GM23338 (cell line): ENCODE data around the gene COL4A2. TPM values are rescaled to one million over a fixed set of nuclear protein-coding genes. Genes with fewer than 3 reads are reported as not detected.

ENCODE experiments used
- ATAC-seq: fragments of 200-7000 bp; cut with Tn5 transposase; 3 replicates; pipeline ENCODE4 v1.9.1; 2020
- DNase-seq: peaks from one replicate; pipeline ENCODE4 v3.0.0-alpha.2; 2015; ENCODE audit warnings: low spot score
- H2AFZ ChIP-seq: fragments of 200-600 bp; sonication (generic); 2 replicates; pipeline ENCODE4 v1.8.0; 2016; ENCODE audit warnings: antibody characterized with exemption, mild to moderate bottlenecking, moderate library complexity
- H3F3A ChIP-seq: fragments of 200-600 bp; sonication (generic); replicated peaks from 2 replicates; pipeline ENCODE4 v1.8.0; 2017; ENCODE audit warnings: antibody characterized with exemption, mixed run types, low read depth
- H3K27ac ChIP-seq: fragments of 200-600 bp; sonication (generic); 2 replicates; pipeline ENCODE4 v1.6.1; 2016; ENCODE audit warnings: low read depth
- H3K27me3 ChIP-seq: fragments of 200-600 bp; sonication (generic); 2 replicates; pipeline ENCODE4 v1.8.0; 2016; ENCODE audit warnings: mild to moderate bottlenecking, mixed run types, moderate library complexity; ENCODE audit not compliant: insufficient read depth
- H3K36me3 ChIP-seq: fragments of 200-600 bp; sonication (generic); 2 replicates; pipeline ENCODE4 v1.8.0; 2016; ENCODE audit warnings: mild to moderate bottlenecking; ENCODE audit not compliant: insufficient read depth
- H3K4me1 ChIP-seq: fragments of 200-600 bp; sonication (generic); 2 replicates; pipeline ENCODE4 v1.8.0; 2016; ENCODE audit warnings: mild to moderate bottlenecking, moderate library complexity; ENCODE audit not compliant: insufficient read depth
- H3K4me2 ChIP-seq: fragments of 200-600 bp; sonication (generic); 2 replicates; pipeline ENCODE4 v1.7.1; 2017; ENCODE audit warnings: mixed run types
- H3K4me3 ChIP-seq: fragments of 200-600 bp; sonication (generic); 2 replicates; pipeline ENCODE4 v1.6.1; 2016; ENCODE audit warnings: mixed run types
- H3K79me2 ChIP-seq: fragments of 200-600 bp; sonication (generic); replicated peaks from 2 replicates; pipeline ENCODE4 v1.8.0; 2017; ENCODE audit warnings: mild to moderate bottlenecking; ENCODE audit not compliant: insufficient read depth
- H3K9me2 ChIP-seq: fragments of 200-600 bp; sonication (generic); 2 replicates; pipeline ENCODE4 v1.8.0; 2017; ENCODE audit not compliant: insufficient read depth
- H4K20me1 ChIP-seq: fragments of 200-600 bp; sonication (generic); replicated peaks from 2 replicates; pipeline ENCODE4 v1.8.0; 2017; ENCODE audit warnings: mild to moderate bottlenecking; ENCODE audit not compliant: insufficient read depth
- H3K27ac Mint-ChIP-seq: 2 replicates; pipeline ENCODE4 v1.8.0; 2020; ENCODE audit warnings: inconsistent platforms, mild to moderate bottlenecking, moderate library complexity, mixed read lengths
- H3K27me3 Mint-ChIP-seq: 3 replicates; pipeline ENCODE4 v1.8.0; 2022; ENCODE audit warnings: low read depth, mild to moderate bottlenecking, moderate library complexity, mixed read lengths, inconsistent platforms; ENCODE audit not compliant: insufficient read depth, poor library complexity
- H3K36me3 Mint-ChIP-seq: 3 replicates; pipeline ENCODE4 v1.8.0; 2021; ENCODE audit warnings: low read depth, mild to moderate bottlenecking, inconsistent platforms, moderate library complexity, mixed read lengths
- H3K4me1 Mint-ChIP-seq: 3 replicates; pipeline ENCODE4 v1.8.0; 2020; ENCODE audit warnings: mild to moderate bottlenecking, inconsistent platforms, mixed read lengths
- H3K4me3 Mint-ChIP-seq: 3 replicates; pipeline ENCODE4 v1.8.0; 2021; ENCODE audit warnings: moderate library complexity, mild to moderate bottlenecking, inconsistent platforms, mixed read lengths
- H3K9me3 Mint-ChIP-seq: 3 replicates; pipeline ENCODE4 v1.8.0; 2020; ENCODE audit warnings: moderate library complexity, mild to moderate bottlenecking, inconsistent platforms, mixed read lengths
- CTCF ChIP-seq, 2 experiments: fragments of 200-600 bp in 1 of 2; sonication (generic) in 1 of 2; conservative IDR thresholded peaks; 2 replicates each; pipeline versions ENCODE4 v1.5.1 to v1.6.1; 2016 to 2017; ENCODE audit warnings: antibody characterized with exemption in 2 of 2, low read depth in 2 of 2, mild to moderate bottlenecking in 2 of 2, moderate library complexity in 1 of 2
- EZH2phosphoT487 ChIP-seq: fragments of 200-600 bp; sonication (generic); IDR thresholded peaks from one replicate; pipeline ENCODE4 v1.8.1; 2018; ENCODE audit warnings: antibody characterized with exemption; ENCODE audit not compliant: unreplicated experiment
- NANOG ChIP-seq: IDR thresholded peaks from 2 replicates; pipeline ENCODE4 v1.6.1; 2016; ENCODE audit warnings: antibody characterized with exemption, borderline replicate concordance
- REST ChIP-seq: IDR thresholded peaks from one replicate; pipeline ENCODE4 v1.6.1; 2018; ENCODE audit warnings: antibody characterized with exemption; ENCODE audit not compliant: unreplicated experiment
- STAT1 ChIP-seq: IDR thresholded peaks from one replicate; pipeline ENCODE4 v1.6.1; 2016; ENCODE audit warnings: antibody characterized with exemption; ENCODE audit not compliant: unreplicated experiment
- ZNF114 ChIP-seq: fragments of 250-450 bp; sonication (Bioruptor Pico); IDR thresholded peaks from 2 replicates; pipeline ENCODE4 v1.5.0; 2020; ENCODE audit warnings: mild to moderate bottlenecking, moderate library complexity
- ZNF331 ChIP-seq: fragments of 250-450 bp; sonication (Bioruptor Pico); IDR thresholded peaks from 2 replicates; pipeline ENCODE4 v1.5.0; 2020; ENCODE audit warnings: low read depth, mild to moderate bottlenecking, moderate library complexity
- ZNF462 ChIP-seq: fragments of 250-450 bp; sonication (Bioruptor Pico); IDR thresholded peaks from 2 replicates; pipeline ENCODE4 v1.5.0; 2020; ENCODE audit warnings: mild to moderate bottlenecking, moderate library complexity
- polyA plus RNA-seq: library from polyadenylated mRNA; unstranded; fragments of >200 nt; fragmentation: Nextera tagmentation; extraction: Ambion mirVana; gene quantifications from 2 replicates; pipeline ENCODE4 v1.2.1, GENCODE V29; 2016
- total RNA-seq: library from RNA; depleted of rRNA; stranded (reverse); fragments of >200 nt; shearing (Covaris generic); gene quantifications from 2 replicates; pipeline ENCODE4 v1.2.3, GENCODE V29; 2014

Gene COL4A2
- total and polyA plus RNA-seq, 2 experiments from 2014 or later: 37.4 to 131 TPM

- peaks cover 51% of the 10 kb centered on the region for H3K4me1 Mint-ChIP-seq
- Histone ChIP-seq H3K27me3 (no peaks in the 10 kb centered on the region), H4K20me1 (no peaks in the 10 kb centered on the region; the same call in 1 of the 2 replicates), H2AFZ (no peak overlapping the region), H3K4me3 (no peak overlapping the region), H3K36me3 (no peaks in the 10 kb centered on the region), H3K27ac (no peak overlapping the region), H3K4me1 (peaks cover 23% of the 10 kb centered on the region), H3K9me2 (no peaks in the 10 kb centered on the region), H3K79me2 (peaks cover 37% of the 10 kb centered on the region), H3F3A (no peaks in the 10 kb centered on the region), H3K4me2 (no peak overlapping the region)
- H3K36me3 Mint-ChIP-seq: peaks cover 15% of the 10 kb centered on the region
- ATAC-seq (no peak), DNase-seq (no peak)
- peaks cover 14% of the 10 kb centered on the region for H3K27me3 Mint-ChIP-seq
- TF ChIP-seq STAT1: no peak
- TF ChIP-seq ZNF331 (CRISPR knock-in tag): no peak
- TF ChIP-seq ZNF114 (CRISPR knock-in tag): no peak
- no peak for TF ChIP-seq ZNF462 (CRISPR knock-in tag)
- no peak for TF ChIP-seq NANOG
- no peak for TF ChIP-seq CTCF (conservative IDR thresholded peaks at IDR 0.05; ENCODE audit: low read depth in 2 of 2)
- no peak for TF ChIP-seq EZH2phosphoT487
- no peak for TF ChIP-seq REST
- no peak overlapping the region for H3K27ac Mint-ChIP-seq
- peaks cover 4% of the 10 kb centered on the region; the same call in 2 of the 3 replicates for H3K9me3 Mint-ChIP-seq
- H3K4me3 Mint-ChIP-seq: no peak overlapping the region
Measured at GRCh38 chr13:110322828-110323171, 15.7 kb downstream of the COL4A2 start.
